ENCODE measurements around the gene SEMA4G.

- TF ChIP-seq, protein P1, sequence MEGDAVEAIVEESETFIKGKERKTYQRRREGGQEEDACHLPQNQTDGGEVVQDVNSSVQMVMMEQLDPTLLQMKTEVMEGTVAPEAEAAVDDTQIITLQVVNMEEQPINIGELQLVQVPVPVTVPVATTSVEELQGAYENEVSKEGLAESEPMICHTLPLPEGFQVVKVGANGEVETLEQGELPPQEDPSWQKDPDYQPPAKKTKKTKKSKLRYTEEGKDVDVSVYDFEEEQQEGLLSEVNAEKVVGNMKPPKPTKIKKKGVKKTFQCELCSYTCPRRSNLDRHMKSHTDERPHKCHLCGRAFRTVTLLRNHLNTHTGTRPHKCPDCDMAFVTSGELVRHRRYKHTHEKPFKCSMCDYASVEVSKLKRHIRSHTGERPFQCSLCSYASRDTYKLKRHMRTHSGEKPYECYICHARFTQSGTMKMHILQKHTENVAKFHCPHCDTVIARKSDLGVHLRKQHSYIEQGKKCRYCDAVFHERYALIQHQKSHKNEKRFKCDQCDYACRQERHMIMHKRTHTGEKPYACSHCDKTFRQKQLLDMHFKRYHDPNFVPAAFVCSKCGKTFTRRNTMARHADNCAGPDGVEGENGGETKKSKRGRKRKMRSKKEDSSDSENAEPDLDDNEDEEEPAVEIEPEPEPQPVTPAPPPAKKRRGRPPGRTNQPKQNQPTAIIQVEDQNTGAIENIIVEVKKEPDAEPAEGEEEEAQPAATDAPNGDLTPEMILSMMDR (IDR thresholded peaks at IDR 0.05) = no peak
- TF ChIP-seq POLR2A (IDR thresholded peaks at IDR 0.05) = no peak
Measured at GRCh38 chr10:100948916-100949315, 20.4 kb upstream of the SEMA4G start.
